HS-27A (cell line): Measurements from ENCODE around the gene SLN.
"Not testable (repeated sequence)": the region's sequence is repeated elsewhere in the genome, so short reads cannot be mapped to it uniquely, and the experiment has no call there.

ENCODE experiments used
- DNase-seq: peaks from one replicate; pipeline ENCODE4 v3.0.0-alpha.2; 2012; ENCODE audit warnings: low read depth, missing footprints

The SLN gene

GRCh38 chr11:107711861-107712755 lies at the start of gene SLN:
Gene SLN (minus strand): TSS chr11:107712056.
- DNase-seq, result no peak

- not testable (repeated sequence) for DNase-seq
Measured at GRCh38 chr11:107758719-107759355, 47.0 kb upstream of the SLN start.

- DNase-seq, result no peak
Measured at GRCh38 chr11:107757661-107758060, 45.8 kb upstream of the SLN start.

- no peak for DNase-seq
Measured at GRCh38 chr11:107756553-107756952, 44.7 kb upstream of the SLN start.

GRCh38 chr11:107752949-107753822 lies 41.3 kb upstream of the SLN start:
- DNase-seq, result no peak

GRCh38 chr11:107752508-107752907 lies 40.7 kb upstream of the SLN start:
- no peak for DNase-seq

- DNase-seq, result no peak
Measured at GRCh38 chr11:107751082-107751481, 39.2 kb upstream of the SLN start.

- DNase-seq, result no peak
Measured at GRCh38 chr11:107750313-107750712, 38.5 kb upstream of the SLN start.

GRCh38 chr11:107747622-107748021 lies 35.8 kb upstream of the SLN start:
- no peak for DNase-seq

GRCh38 chr11:107744736-107745135 lies 32.9 kb upstream of the SLN start:
- no peak for DNase-seq

GRCh38 chr11:107743191-107743590 lies 31.3 kb upstream of the SLN start:
- DNase-seq, result no peak

- no peak for DNase-seq
Measured at GRCh38 chr11:107741044-107741823, 29.4 kb upstream of the SLN start.

- DNase-seq, result no peak
Measured at GRCh38 chr11:107740271-107740670, 28.4 kb upstream of the SLN start.

- no peak for DNase-seq
Measured at GRCh38 chr11:107736546-107736945, 24.7 kb upstream of the SLN start.

- no peak for DNase-seq
Measured at GRCh38 chr11:107733518-107733917, 21.7 kb upstream of the SLN start.

- DNase-seq, result no peak
Measured at GRCh38 chr11:107732689-107733051, 20.8 kb upstream of the SLN start.

- no peak for DNase-seq
Measured at GRCh38 chr11:107731941-107732688, 20.3 kb upstream of the SLN start.

GRCh38 chr11:107722662-107723061 lies 10.8 kb upstream of the SLN start:
- DNase-seq, result no peak

- no peak for DNase-seq
Measured at GRCh38 chr11:107721207-107721606, 9.4 kb upstream of the SLN start.

- no peak for DNase-seq
Measured at GRCh38 chr11:107720303-107720774, 8.5 kb upstream of the SLN start.
